ENCODE measurements around the gene PDPK1. TPM values are rescaled to one million over a fixed set of nuclear protein-coding genes. Genes with fewer than 3 reads are reported as not detected.
"Not testable (repeated sequence)": the region's sequence is repeated elsewhere in the genome, so short reads cannot be mapped to it uniquely, and the experiment has no call there.

Gene PDPK1
- total and polyA plus RNA-seq, 2 of the 4 experiments (the other 2 are of a cell fraction): 10.6 to 27.3 TPM

DNA sequence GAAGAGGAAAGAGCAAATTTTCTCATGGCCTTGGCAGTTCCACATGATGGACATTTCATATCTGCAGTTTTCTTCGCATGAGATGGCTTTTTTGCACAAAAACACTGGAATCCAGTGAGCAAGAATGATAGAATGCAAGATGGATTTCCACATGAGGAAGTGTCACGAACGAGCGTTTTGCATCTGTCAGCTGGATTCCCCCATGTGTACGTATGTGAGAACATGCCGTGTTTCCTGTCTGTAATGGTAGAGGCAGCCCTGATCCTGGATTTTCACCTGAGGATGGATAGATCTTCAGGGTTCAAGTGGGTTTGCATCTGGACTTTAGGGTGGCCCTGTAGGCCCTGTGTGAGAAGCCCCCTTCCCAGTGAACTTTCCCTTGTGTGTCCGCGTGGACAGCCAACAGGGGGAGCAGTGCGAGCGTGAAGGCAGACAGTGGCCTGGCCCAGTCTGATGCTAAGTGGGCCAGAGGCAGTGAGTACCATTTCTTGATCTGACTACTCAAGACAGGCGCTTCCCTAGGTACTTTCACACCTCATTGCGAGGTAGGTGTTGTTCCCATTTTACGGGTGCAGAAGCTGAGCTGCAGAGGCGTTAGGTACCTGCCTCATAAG lies 2.1 kb downstream of the PDPK1 start:
- H3K4me3 ChIP-seq (ENCODE audit: insufficient read depth, low read depth, low read length); intact Hi-C loops (cut with micrococcal nuclease): not testable (repeated sequence)

DNA sequence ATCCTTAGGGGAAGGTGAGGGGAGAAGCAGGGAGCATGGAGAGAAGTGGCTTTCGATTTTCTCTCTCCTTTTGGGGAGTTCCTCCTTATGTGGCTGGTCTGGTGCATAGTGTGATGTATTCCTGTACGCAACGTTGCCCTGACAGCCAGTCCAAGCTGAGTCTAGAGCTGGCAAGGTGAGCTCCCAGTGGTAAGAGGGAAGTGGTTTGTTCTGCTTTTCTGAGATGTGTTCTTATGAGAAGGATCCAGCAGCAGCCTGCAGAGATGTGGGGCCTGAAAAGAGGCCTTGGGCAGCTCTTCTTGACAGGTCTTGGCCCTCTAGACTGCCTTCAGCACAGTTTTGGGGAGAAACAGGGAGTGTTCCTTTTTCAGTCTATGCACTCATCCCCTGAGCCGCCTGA lies 3.1 kb downstream of the PDPK1 start:
- BruUV-seq (replicated peaks); H2AFZ ChIP-seq (replicated peaks; ENCODE audit: low read length, poor library complexity); H3K9ac ChIP-seq (ENCODE audit: low read depth, low read length); H3K4me3 ChIP-seq (ENCODE audit: insufficient read depth, low read depth, low read length); intact Hi-C loops (cut with micrococcal nuclease); H3K4me1 ChIP-seq (ENCODE audit: control insufficient read depth, insufficient read depth, low read length); H3K56ac ChIP-seq (ENCODE audit: extremely low read depth, insufficient read depth, low read length); H2BK20ac ChIP-seq (ENCODE audit: low read depth, low read length); H3K4ac ChIP-seq (ENCODE audit: low read depth, low read length); ATAC-seq (ENCODE audit: low read depth); H3K9me3 ChIP-seq (ENCODE audit: control insufficient read depth, insufficient read depth, low read length); CTCF ChIA-PET; H3K23ac ChIP-seq (ENCODE audit: low read depth, low read length); H2BK15ac ChIP-seq (ENCODE audit: low read depth, low read length); H3K27me3 ChIP-seq (ENCODE audit: control insufficient read depth, insufficient read depth, low read length); H3K14ac ChIP-seq (replicated peaks; ENCODE audit: low read depth, low read length); H3K27ac ChIP-seq (ENCODE audit: insufficient read depth, low read length); dilution Hi-C loops (cut with HindIII; ENCODE audit: low sequenced_read_pairs, unreplicated experiment); DNase-seq; H2AK9ac ChIP-seq (replicated peaks; ENCODE audit: low read depth, low read length, poor library complexity); H3K36me3 ChIP-seq (ENCODE audit: control insufficient read depth, insufficient read depth, low read length); H4K5ac ChIP-seq (ENCODE audit: low read depth, low read length); in situ Hi-C loops (cut with MboI; ENCODE audit: low sequenced_read_pairs); H2AK5ac ChIP-seq (ENCODE audit: low read depth, low read length); H4K91ac ChIP-seq (ENCODE audit: insufficient read depth, low read depth, low read length); H3K4me2 ChIP-seq (ENCODE audit: low read depth, low read length); H4K8ac ChIP-seq (ENCODE audit: low read depth in 2 of 2, low read length in 2 of 2); H2BK5ac ChIP-seq (ENCODE audit: low read depth, low read length, poor library complexity, severe bottlenecking); H2BK120ac ChIP-seq (ENCODE audit: low read depth, low read length); POLR2A ChIA-PET (ENCODE audit: unreplicated experiment); H3K18ac ChIP-seq (ENCODE audit: low read depth, low read length): not testable (repeated sequence)
- 100% methylated on average over 2 of the region's 4 CpGs; no CpG with 5 or more reads in 1 of the 2 experiments for whole genome bisulfite sequencing, 2 experiments (ENCODE audit: extremely low coverage in 2 of 2, insufficient read length in 1 of 2)
- Histone ChIP-seq H3K9me1 (ENCODE audit: insufficient read depth, low read length) (peaks cover 12% of the 10 kb centered on the region), H4K20me1 (ENCODE audit: insufficient read depth, low read length) (peaks cover 54% of the 10 kb centered on the region), H3K79me1 (ENCODE audit: low read depth in 1 of 2, low read length in 2 of 2) (peaks cover 8 to 45% of the 10 kb centered on the region in 2 experiments; a peak in 3 of 4 replicates)

More for the DNA sequence above, 2.1 kb downstream of the PDPK1 start:
- H2BK15ac ChIP-seq (ENCODE audit: low read depth, low read length); dilution Hi-C loops (cut with HindIII; ENCODE audit: low sequenced_read_pairs, unreplicated experiment); in situ Hi-C loops (cut with MboI; ENCODE audit: low sequenced_read_pairs); H3K36me3 ChIP-seq (ENCODE audit: control insufficient read depth, insufficient read depth, low read length); H2BK20ac ChIP-seq (ENCODE audit: low read depth, low read length); H4K5ac ChIP-seq (ENCODE audit: low read depth, low read length); H3K56ac ChIP-seq (ENCODE audit: extremely low read depth, insufficient read depth, low read length); H2AK9ac ChIP-seq (replicated peaks; ENCODE audit: low read depth, low read length, poor library complexity); H2BK120ac ChIP-seq (ENCODE audit: low read depth, low read length); H3K18ac ChIP-seq (ENCODE audit: low read depth, low read length); POLR2A ChIA-PET (ENCODE audit: unreplicated experiment); H3K14ac ChIP-seq (replicated peaks; ENCODE audit: low read depth, low read length); H3K27me3 ChIP-seq (ENCODE audit: control insufficient read depth, insufficient read depth, low read length); H3K9me3 ChIP-seq (ENCODE audit: control insufficient read depth, insufficient read depth, low read length); H3K9ac ChIP-seq (ENCODE audit: low read depth, low read length); H3K23ac ChIP-seq (ENCODE audit: low read depth, low read length); H2AK5ac ChIP-seq (ENCODE audit: low read depth, low read length); BruUV-seq (replicated peaks); H3K4ac ChIP-seq (ENCODE audit: low read depth, low read length); H3K4me2 ChIP-seq (ENCODE audit: low read depth, low read length); H4K8ac ChIP-seq (ENCODE audit: low read depth in 2 of 2, low read length in 2 of 2); H3K27ac ChIP-seq (ENCODE audit: insufficient read depth, low read length); H2BK5ac ChIP-seq (ENCODE audit: low read depth, low read length, poor library complexity, severe bottlenecking); H4K91ac ChIP-seq (ENCODE audit: insufficient read depth, low read depth, low read length); ATAC-seq (ENCODE audit: low read depth); CTCF ChIA-PET; H2AFZ ChIP-seq (replicated peaks; ENCODE audit: low read length, poor library complexity): not testable (repeated sequence)
- peak; percentile 21 for DNase-seq
- peaks cover 4 to 36% of the 10 kb centered on the region in 2 experiments; a peak in 3 of 4 replicates for H3K79me1 ChIP-seq (ENCODE audit: low read depth in 1 of 2, low read length in 2 of 2)
- peaks cover 12% of the 10 kb centered on the region for H3K4me1 ChIP-seq (ENCODE audit: control insufficient read depth, insufficient read depth, low read length)
- WGBS, 2 experiments (ENCODE audit: extremely low coverage in 2 of 2, insufficient read length in 1 of 2): 83% methylated on average over 3 of the region's 14 CpGs; no CpG with 5 or more reads in 1 of the 2 experiments
- peaks cover 44% of the 10 kb centered on the region for H4K20me1 ChIP-seq (ENCODE audit: insufficient read depth, low read length)
- peaks cover 14% of the 10 kb centered on the region for H3K9me1 ChIP-seq (ENCODE audit: insufficient read depth, low read length)
- peak; percentile 38 for TF ChIP-seq CTCF (conservative IDR thresholded peaks at IDR 0.05; ENCODE audit: low read depth, low read length)

All from IMR-90 (cell line).